ENCODE data around the gene PBX3.

PBX3 gene

GRCh38 chr9:125812403-125812802 lies 65.2 kb downstream of the PBX3 start:
- DNase-seq (ENCODE audit: low spot score): peak; percentile 16
- TF ChIP-seq, protein P1, sequence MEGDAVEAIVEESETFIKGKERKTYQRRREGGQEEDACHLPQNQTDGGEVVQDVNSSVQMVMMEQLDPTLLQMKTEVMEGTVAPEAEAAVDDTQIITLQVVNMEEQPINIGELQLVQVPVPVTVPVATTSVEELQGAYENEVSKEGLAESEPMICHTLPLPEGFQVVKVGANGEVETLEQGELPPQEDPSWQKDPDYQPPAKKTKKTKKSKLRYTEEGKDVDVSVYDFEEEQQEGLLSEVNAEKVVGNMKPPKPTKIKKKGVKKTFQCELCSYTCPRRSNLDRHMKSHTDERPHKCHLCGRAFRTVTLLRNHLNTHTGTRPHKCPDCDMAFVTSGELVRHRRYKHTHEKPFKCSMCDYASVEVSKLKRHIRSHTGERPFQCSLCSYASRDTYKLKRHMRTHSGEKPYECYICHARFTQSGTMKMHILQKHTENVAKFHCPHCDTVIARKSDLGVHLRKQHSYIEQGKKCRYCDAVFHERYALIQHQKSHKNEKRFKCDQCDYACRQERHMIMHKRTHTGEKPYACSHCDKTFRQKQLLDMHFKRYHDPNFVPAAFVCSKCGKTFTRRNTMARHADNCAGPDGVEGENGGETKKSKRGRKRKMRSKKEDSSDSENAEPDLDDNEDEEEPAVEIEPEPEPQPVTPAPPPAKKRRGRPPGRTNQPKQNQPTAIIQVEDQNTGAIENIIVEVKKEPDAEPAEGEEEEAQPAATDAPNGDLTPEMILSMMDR (IDR thresholded peaks at IDR 0.05; ENCODE audit: extremely low read depth, missing control alignments): no peak

DNA sequence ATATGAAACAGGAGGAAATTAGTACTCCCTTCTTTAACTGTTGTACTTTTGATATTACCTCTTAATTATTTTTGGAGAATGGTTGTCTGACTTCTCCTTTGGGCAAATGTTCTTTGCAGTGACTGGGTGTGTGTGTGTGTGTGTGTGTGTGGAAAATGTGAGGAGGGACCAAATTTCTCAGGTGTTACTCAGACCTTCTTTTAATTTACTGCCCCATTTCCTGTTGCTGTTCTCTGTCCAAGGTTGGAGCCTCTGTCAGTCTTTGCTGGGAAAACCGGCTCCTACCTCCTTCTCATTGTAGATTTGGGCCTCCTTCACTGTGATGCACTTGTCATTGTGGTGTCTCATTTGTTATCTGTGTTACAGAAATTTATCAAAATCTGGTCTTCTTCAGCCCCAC lies 68.4 kb downstream of the PBX3 start:
- TF ChIP-seq, protein P1 (IDR thresholded peaks at IDR 0.05; ENCODE audit: extremely low read depth, missing control alignments): no peak

GRCh38 chr9:125816321-125816720 lies 69.1 kb downstream of the PBX3 start:
- no peak for DNase-seq (ENCODE audit: low spot score)
- TF ChIP-seq, protein P1 (IDR thresholded peaks at IDR 0.05; ENCODE audit: extremely low read depth, missing control alignments): no peak

More for the DNA sequence above, 68.4 kb downstream of the PBX3 start:
- DNase-seq (ENCODE audit: low spot score): no peak

DNA sequence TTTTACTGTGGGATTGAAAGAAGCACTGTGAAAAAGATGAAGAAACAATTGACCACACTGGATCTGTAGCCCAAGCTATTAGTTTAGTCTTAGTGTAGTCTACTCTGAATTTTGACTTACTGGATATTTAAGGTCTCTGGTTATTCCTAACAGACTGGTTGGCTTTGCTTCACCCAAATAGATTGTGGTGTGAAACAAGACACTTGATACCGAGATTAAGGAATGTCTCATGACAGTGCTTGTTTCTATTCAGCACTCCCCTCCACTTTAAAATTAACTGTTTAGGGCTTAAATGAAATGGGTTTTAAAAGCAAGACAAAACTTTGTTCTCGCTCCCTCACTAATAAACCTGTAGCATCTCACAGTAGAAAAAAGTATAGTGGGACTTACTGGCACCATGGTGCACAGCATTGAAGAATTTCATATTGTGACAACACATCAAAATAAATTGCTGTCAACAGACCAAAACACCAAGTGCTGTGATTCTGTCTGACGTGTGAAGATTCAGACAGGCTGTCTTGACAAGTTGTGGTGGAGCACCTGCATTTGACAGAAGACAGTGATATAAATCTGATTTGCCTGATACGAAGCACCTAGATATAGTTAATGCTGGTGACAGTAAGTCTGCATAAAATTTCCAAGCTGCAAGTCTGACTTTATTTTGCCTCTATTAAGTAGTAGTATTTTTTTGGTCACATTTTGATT lies 73.1 kb downstream of the PBX3 start:
- DNase-seq (ENCODE audit: low spot score): no peak
- TF ChIP-seq, protein P1 (IDR thresholded peaks at IDR 0.05; ENCODE audit: extremely low read depth, missing control alignments): no peak

DNA sequence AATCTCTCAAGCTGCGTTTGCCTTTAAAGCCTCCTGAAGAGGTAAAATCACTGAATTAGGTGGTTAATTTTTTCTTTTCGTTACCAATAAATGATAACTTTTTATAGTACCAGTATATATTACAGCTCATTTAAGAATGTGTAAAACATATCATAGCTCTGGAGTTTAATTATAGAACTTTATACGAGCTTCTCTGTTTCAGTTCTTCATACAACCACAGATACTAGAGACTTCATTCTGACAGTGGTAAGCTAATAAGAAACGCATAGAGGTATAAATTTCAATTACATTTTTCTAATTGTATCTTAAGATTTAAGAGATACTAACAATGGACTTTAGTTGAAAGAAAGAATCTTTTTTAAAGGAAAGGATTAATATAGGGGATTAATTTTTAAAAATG lies 73.9 kb downstream of the PBX3 start:
- TF ChIP-seq, protein P1 (IDR thresholded peaks at IDR 0.05; ENCODE audit: extremely low read depth, missing control alignments): no peak
- no peak for DNase-seq (ENCODE audit: low spot score)

- TF ChIP-seq, protein P1 (IDR thresholded peaks at IDR 0.05; ENCODE audit: extremely low read depth, missing control alignments): no peak
- no peak for DNase-seq (ENCODE audit: low spot score)
Observed at GRCh38 chr9:125822160-125822559, 75.0 kb downstream of the PBX3 start.

DNA sequence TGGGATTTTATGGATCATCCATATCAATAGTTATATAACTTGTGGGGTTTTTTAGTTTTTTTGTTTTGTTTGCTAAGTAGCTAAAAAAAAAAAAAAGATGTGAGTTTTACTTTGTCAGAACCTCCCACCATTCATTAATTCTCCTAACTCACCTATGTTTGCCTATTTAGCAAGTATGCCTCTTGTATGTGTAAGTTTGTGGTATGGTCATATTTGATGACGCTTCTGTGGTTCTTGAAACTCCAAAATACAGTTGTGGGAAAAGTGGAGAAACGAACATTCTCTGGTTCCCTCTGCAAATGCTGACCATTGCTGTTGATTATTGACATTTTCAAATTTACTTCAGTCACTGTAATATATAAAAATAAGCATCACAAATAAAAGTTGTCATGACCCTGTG lies 75.7 kb downstream of the PBX3 start:
- TF ChIP-seq, protein P1 (IDR thresholded peaks at IDR 0.05; ENCODE audit: extremely low read depth, missing control alignments): no peak
- DNase-seq (ENCODE audit: low spot score): no peak

- peak; percentile 23 for DNase-seq (ENCODE audit: low spot score)
Observed at GRCh38 chr9:125823874-125824406, 76.8 kb downstream of the PBX3 start.

Data from GM20000 (cell line).